ENCODE results near the gene STRN4.

DNA sequence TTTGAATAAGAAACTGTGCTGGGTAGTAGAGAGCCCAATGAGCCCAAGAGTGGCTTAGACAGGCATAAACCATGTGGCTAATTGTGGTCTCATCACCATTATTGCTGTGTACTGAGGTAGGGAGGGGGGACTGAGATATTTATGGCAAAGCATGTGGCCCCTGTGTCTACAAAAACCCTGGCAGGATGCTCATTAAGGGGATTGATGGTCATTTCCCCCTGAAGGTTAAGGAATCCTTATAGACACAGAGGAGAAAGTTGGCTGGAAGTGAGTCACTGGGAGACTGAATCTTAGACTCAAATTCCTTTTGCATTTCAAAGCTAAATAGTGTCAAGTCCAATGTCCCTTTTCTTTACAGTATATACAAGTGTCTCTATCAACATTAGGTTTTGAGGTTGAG is 75.4 kb downstream of the STRN4 start:
- TF ChIP-seq, protein P1, sequence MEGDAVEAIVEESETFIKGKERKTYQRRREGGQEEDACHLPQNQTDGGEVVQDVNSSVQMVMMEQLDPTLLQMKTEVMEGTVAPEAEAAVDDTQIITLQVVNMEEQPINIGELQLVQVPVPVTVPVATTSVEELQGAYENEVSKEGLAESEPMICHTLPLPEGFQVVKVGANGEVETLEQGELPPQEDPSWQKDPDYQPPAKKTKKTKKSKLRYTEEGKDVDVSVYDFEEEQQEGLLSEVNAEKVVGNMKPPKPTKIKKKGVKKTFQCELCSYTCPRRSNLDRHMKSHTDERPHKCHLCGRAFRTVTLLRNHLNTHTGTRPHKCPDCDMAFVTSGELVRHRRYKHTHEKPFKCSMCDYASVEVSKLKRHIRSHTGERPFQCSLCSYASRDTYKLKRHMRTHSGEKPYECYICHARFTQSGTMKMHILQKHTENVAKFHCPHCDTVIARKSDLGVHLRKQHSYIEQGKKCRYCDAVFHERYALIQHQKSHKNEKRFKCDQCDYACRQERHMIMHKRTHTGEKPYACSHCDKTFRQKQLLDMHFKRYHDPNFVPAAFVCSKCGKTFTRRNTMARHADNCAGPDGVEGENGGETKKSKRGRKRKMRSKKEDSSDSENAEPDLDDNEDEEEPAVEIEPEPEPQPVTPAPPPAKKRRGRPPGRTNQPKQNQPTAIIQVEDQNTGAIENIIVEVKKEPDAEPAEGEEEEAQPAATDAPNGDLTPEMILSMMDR (IDR thresholded peaks at IDR 0.05): no peak
- TF ChIP-seq POLR2A (IDR thresholded peaks at IDR 0.05): no peak

Measured in uterus (tissue), 2 donors.